Chondrocyte (in vitro differentiated cells): Measurements from ENCODE around the gene DNHD1. TPM values are rescaled to one million over a fixed set of nuclear protein-coding genes. Genes with fewer than 3 reads are reported as not detected.
"Not testable (repeated sequence)": the region's sequence is repeated elsewhere in the genome, so short reads cannot be mapped to it uniquely, and the experiment has no call there.

Experiments used
- DNase-seq: peaks from one replicate; pipeline ENCODE4 v3.0.0; 2021; ENCODE audit warnings: mixed read lengths, low spot score
- H3K27ac Mint-ChIP-seq: one replicate; pipeline ENCODE4 v1.8.0; 2021; ENCODE audit warnings: mild to moderate bottlenecking, moderate library complexity, mixed read lengths; ENCODE audit not compliant: unreplicated experiment
- H3K27me3 Mint-ChIP-seq: 2 replicates; pipeline ENCODE4 v1.8.0; 2021; ENCODE audit warnings: low read depth, mixed read lengths
- H3K36me3 Mint-ChIP-seq: 2 replicates; pipeline ENCODE4 v1.8.0; 2021; ENCODE audit warnings: low read depth, mixed read lengths
- H3K4me1 Mint-ChIP-seq: 2 replicates; pipeline ENCODE4 v1.8.0; 2021; ENCODE audit warnings: low read depth, mild to moderate bottlenecking, mixed read lengths
- H3K4me3 Mint-ChIP-seq: one replicate; pipeline ENCODE4 v1.8.0; 2021; ENCODE audit warnings: mild to moderate bottlenecking, moderate library complexity, mixed read lengths; ENCODE audit not compliant: unreplicated experiment
- H3K9me3 Mint-ChIP-seq: 2 replicates; pipeline ENCODE4 v1.8.0; 2021; ENCODE audit warnings: low read depth, mixed read lengths
- total RNA-seq: library from RNA; stranded (reverse); gene quantifications from 3 replicates; pipeline ENCODE4 v1.2.1, GENCODE V29; 2021
- TF ChIP-seq, protein P1 (sequence below): fragments of 200-600 bp; sonication (generic); IDR thresholded peaks from 2 replicates; pipeline ENCODE4 v1.5.0; 2021; ENCODE audit warnings: antibody characterized with exemption, mild to moderate bottlenecking, moderate library complexity

DNHD1 gene
- total RNA-seq, 1 donor from 2014 or later = 3.8 TPM

DNA sequence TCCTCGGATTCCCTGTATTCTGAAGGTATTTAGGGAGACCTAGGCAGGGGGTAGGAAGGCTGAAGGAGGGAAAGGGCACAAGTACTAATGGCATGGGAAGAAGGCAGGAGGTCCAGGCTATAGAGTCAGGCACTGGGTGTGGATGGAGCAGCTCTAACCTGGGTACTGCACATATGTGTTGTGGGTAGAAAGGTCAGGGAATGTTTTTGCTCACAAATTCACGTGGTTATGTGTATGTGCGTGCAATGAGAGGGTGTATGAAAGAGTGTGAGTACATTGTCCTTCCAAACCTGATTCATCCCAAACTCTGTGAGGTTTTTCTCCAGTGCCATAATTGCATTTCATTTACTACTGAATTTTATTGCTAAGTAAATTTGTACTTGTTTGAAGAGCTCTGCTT lies 23.2 kb downstream of the DNHD1 start:
- no peak for DNase-seq
- no peaks in the 10 kb centered on the region for H3K27me3 Mint-ChIP-seq
- H3K36me3 Mint-ChIP-seq = peaks cover 11% of the 10 kb centered on the region
- TF ChIP-seq, protein P1, sequence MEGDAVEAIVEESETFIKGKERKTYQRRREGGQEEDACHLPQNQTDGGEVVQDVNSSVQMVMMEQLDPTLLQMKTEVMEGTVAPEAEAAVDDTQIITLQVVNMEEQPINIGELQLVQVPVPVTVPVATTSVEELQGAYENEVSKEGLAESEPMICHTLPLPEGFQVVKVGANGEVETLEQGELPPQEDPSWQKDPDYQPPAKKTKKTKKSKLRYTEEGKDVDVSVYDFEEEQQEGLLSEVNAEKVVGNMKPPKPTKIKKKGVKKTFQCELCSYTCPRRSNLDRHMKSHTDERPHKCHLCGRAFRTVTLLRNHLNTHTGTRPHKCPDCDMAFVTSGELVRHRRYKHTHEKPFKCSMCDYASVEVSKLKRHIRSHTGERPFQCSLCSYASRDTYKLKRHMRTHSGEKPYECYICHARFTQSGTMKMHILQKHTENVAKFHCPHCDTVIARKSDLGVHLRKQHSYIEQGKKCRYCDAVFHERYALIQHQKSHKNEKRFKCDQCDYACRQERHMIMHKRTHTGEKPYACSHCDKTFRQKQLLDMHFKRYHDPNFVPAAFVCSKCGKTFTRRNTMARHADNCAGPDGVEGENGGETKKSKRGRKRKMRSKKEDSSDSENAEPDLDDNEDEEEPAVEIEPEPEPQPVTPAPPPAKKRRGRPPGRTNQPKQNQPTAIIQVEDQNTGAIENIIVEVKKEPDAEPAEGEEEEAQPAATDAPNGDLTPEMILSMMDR = no peak
- no peaks in the 10 kb centered on the region for H3K9me3 Mint-ChIP-seq
- H3K27ac Mint-ChIP-seq = no peak overlapping the region
- H3K4me3 Mint-ChIP-seq = no peak overlapping the region
- H3K4me1 Mint-ChIP-seq = peaks cover 18% of the 10 kb centered on the region

DNA sequence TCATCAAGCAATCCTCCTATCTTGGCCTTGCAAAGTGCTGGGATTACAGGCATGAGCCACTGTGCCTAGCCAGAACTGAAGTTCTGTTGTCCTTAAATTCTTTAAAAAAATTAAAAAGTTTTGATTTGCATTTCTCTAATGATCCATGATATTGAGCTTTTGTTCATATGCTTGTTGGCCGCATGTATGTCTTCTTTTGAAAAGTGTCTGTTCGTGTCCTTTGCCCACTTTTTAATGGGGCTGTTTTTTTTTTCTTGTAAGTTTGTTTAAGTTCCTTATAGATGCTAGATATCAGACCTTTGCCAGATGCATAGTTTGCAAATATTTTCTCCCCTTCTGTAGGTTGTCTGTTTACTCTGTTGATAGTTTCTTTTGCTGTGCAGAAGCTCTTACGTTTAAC lies 24.9 kb downstream of the DNHD1 start:
- H3K4me1 Mint-ChIP-seq, H3K27me3 Mint-ChIP-seq, DNase-seq, H3K27ac Mint-ChIP-seq, H3K9me3 Mint-ChIP-seq, H3K4me3 Mint-ChIP-seq: not testable (repeated sequence)
- H3K36me3 Mint-ChIP-seq = peaks cover 11% of the 10 kb centered on the region

DNA sequence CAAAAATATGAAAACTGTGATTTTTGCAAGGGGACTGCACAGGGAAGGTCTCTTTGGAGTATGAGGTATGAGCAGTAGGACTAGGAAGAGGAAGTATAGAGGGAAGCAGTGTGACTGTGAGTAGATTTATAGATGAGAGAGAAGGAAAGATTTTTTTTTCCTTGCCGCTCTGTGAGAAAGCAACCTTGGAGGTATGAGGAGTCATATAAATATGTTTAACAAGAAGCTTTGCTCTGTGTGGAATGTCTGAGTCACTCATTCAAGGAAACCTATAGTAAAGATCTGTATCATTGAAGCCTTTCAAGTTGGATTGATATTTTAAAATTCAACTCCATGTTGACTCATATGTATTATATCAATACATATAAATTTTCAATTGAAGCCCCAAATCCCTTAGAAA lies 26.2 kb downstream of the DNHD1 start:
- Mint-ChIP-seq H3K4me1 (peaks cover 5% of the 10 kb centered on the region), H3K4me3 (no peak overlapping the region), H3K27me3 (no peaks in the 10 kb centered on the region), H3K9me3 (no peaks in the 10 kb centered on the region), H3K27ac (peak overlapping the region; percentile 17), H3K36me3 (peaks cover 11% of the 10 kb centered on the region)
- DNase-seq = no peak
- TF ChIP-seq, protein P1 = no peak

DNA sequence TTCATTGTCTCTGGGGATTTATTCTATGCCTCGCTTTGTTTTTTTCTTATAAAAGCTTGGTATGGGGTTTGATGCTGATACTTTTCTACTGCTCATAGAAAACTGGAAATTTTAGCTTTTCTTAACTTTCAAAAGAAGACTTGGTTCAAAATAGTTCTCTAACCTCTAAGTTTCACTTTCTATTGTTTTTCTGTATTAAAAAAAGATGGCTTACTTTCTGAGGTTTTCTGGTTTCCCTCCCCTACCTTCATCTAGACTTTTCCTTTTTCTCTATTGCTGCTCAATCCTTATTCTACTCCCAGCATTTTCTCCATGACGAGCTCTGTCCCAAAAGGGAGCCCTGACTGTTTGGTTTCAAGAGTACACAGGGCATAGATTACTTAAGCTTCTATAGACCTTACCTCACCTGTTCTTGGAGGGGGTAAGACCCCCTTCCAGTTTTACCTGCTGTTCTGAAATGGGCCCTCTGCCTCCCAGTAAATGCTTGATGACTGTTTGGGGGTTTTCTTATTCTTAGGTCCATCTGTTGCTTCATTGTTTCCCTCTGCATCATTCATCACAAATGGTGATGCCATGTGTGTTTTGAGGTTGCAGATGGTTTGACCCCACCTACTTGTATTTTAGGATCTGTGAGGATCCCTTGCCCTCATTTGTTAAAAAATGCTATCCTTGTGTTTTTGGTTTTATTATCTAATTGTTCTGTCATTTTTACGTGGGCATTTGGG lies 29.5 kb downstream of the DNHD1 start:
- Mint-ChIP-seq H3K9me3 (no peaks in the 10 kb centered on the region), H3K36me3 (peaks cover 6% of the 10 kb centered on the region), H3K27ac (no peak overlapping the region), H3K4me1 (peaks cover 5% of the 10 kb centered on the region), H3K27me3 (no peaks in the 10 kb centered on the region), H3K4me3 (no peak overlapping the region)
- DNase-seq = no peak
- TF ChIP-seq, protein P1 = no peak

DNA sequence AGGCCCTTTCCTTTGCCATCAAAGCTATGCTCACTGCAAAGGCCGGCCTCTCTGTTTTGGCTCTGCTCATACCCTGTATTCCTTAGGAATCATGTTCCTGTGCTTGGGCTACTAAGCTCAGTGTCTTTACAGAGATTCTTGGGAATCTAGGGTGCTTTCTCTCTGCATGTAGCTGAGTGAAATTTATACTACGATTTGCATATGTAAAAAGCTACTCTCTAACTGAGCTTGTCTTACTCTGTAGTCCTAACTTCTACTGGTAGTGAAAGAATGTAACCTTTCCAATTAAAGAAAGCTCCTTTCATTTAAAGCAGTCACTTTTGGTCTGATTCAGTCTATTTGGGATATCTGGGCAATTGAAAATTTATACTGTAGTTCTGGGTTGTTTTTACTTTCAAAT lies 32.2 kb downstream of the DNHD1 start:
- Mint-ChIP-seq H3K9me3 (no peaks in the 10 kb centered on the region), H3K4me1 (no peaks in the 10 kb centered on the region), H3K27me3 (no peaks in the 10 kb centered on the region), H3K36me3 (peaks cover 8% of the 10 kb centered on the region), H3K4me3 (no peak overlapping the region), H3K27ac (no peak overlapping the region)
- TF ChIP-seq, protein P1 = no peak
- no peak for DNase-seq

DNA sequence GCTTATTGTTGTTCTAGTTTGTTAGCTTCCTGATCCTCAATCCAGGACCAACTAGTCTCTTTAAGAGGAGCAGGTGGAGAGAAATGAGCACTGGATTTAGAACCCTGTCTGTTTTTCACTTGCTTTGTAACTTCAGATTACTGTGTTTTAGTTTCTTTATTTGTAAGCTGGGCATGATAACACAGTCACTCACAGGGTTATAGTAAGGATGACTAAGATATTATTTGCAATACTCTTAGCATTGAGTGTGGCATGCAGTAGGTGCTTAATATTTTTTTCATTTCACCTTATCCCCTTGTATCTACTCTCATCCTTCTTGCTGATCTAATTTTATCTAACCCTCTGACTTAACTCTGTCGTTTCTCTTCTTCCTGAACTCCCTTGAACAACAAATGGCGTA lies 33.8 kb downstream of the DNHD1 start:
- no peak overlapping the region for H3K4me3 Mint-ChIP-seq
- no peaks in the 10 kb centered on the region for H3K9me3 Mint-ChIP-seq
- no peak overlapping the region for H3K27ac Mint-ChIP-seq
- no peak for DNase-seq
- no peaks in the 10 kb centered on the region for H3K27me3 Mint-ChIP-seq
- no peaks in the 10 kb centered on the region for H3K4me1 Mint-ChIP-seq
- H3K36me3 Mint-ChIP-seq = peaks cover 4% of the 10 kb centered on the region
- TF ChIP-seq, protein P1 = no peak
